NCI-H2107 treated with DMSO at 0.1 percent for 48 hours (cell line): ENCODE measurements around the gene CCL24.
"Not testable (repeated sequence)": the region's sequence is repeated elsewhere in the genome, so short reads cannot be mapped to it uniquely, and the experiment has no call there.

Experiments used
- DNase-seq: peaks from one replicate; lab custom pipeline; 2025; ENCODE audit not compliant: unreplicated experiment; lab: John Stamatoyannopoulos, UW

The CCL24 gene

GRCh38 chr7:75820688-75821087 lies 7.1 kb upstream of the CCL24 start:
- no peak for DNase-seq

- no peak for DNase-seq
Measured at GRCh38 chr7:75819711-75820110, 6.1 kb upstream of the CCL24 start.

- DNase-seq: no peak
Measured at GRCh38 chr7:75818472-75818871, 4.9 kb upstream of the CCL24 start.

GRCh38 chr7:75817116-75817515 lies 3.5 kb upstream of the CCL24 start:
- no peak for DNase-seq

- DNase-seq: no peak
Measured at GRCh38 chr7:75815418-75816064, 1.9 kb upstream of the CCL24 start.

- no peak for DNase-seq
Measured at GRCh38 chr7:75814407-75814947, 871 bp upstream of the CCL24 start.

- no peak for DNase-seq
Measured at GRCh38 chr7:75813084-75813483, 522 bp downstream of the CCL24 start.

GRCh38 chr7:75811894-75812678 lies 1.5 kb downstream of the CCL24 start:
- DNase-seq: no peak

GRCh38 chr7:75809396-75809795 lies 4.2 kb downstream of the CCL24 start:
- no peak for DNase-seq

GRCh38 chr7:75808106-75808505 lies 5.5 kb downstream of the CCL24 start:
- no peak for DNase-seq

- DNase-seq: no peak
Measured at GRCh38 chr7:75807452-75807851, 6.2 kb downstream of the CCL24 start.

GRCh38 chr7:75806560-75807307 lies 6.9 kb downstream of the CCL24 start:
- no peak for DNase-seq

- no peak for DNase-seq
Measured at GRCh38 chr7:75804705-75805104, 8.9 kb downstream of the CCL24 start.

- DNase-seq: no peak
Measured at GRCh38 chr7:75804004-75804403, 9.6 kb downstream of the CCL24 start.

GRCh38 chr7:75802552-75802821 lies 11.1 kb downstream of the CCL24 start:
- DNase-seq: no peak

- no peak for DNase-seq
Measured at GRCh38 chr7:75798770-75799169, 14.8 kb downstream of the CCL24 start.

- no peak for DNase-seq
Measured at GRCh38 chr7:75796420-75796819, 17.2 kb downstream of the CCL24 start.

GRCh38 chr7:75795831-75796285 lies 17.7 kb downstream of the CCL24 start:
- no peak for DNase-seq

- DNase-seq: no peak
Measured at GRCh38 chr7:75793676-75794075, 19.9 kb downstream of the CCL24 start.

GRCh38 chr7:75792567-75792966 lies 21.0 kb downstream of the CCL24 start:
- not testable (repeated sequence) for DNase-seq

GRCh38 chr7:75789361-75789924 lies 24.2 kb downstream of the CCL24 start:
- DNase-seq: no peak
